Activated naive CD8-positive, alpha-beta T cell treated with anti-CD3 and anti-CD28 coated beads, Interleukin-2, amount 10 ng/mL, durations not matched to agents 7 days and 5 days (primary cell): ENCODE measurements around the gene CRELD2. TPM values are rescaled to one million over a fixed set of nuclear protein-coding genes. Genes with fewer than 3 reads are reported as not detected.

Source experiments
- ATAC-seq: fragments of 150-1000 bp; cut with Tn5 transposase; one replicate; pipeline ENCODE4 v1.10.0; 2021; ENCODE audit warnings: low read depth, moderate library complexity
- POLR2A ChIA-PET: fragments of 350-600 bp; sonication (Branson Sonifier 250); formaldehyde crosslinking; loops from one replicate; lab custom pipeline; 2021; ENCODE audit warnings: antibody characterized with exemption; lab: Charles Lee
- DNase-seq: peaks from one replicate; pipeline ENCODE4 v3.0.0; 2021
- H3K27ac Mint-ChIP-seq: one replicate; pipeline ENCODE4 v1.8.0; 2022; ENCODE audit warnings: mild to moderate bottlenecking, mixed read lengths
- H3K27me3 Mint-ChIP-seq: one replicate; pipeline ENCODE4 v1.8.0; 2022; ENCODE audit warnings: mild to moderate bottlenecking, moderate library complexity, mixed read lengths
- H3K36me3 Mint-ChIP-seq: one replicate; pipeline ENCODE4 v1.8.0; 2021; ENCODE audit warnings: mild to moderate bottlenecking, mixed read lengths
- H3K4me1 Mint-ChIP-seq: one replicate; pipeline ENCODE4 v1.8.0; 2021; ENCODE audit warnings: mixed read lengths
- H3K4me3 Mint-ChIP-seq: one replicate; pipeline ENCODE4 v1.8.0; 2022; ENCODE audit warnings: mild to moderate bottlenecking, moderate library complexity, mixed read lengths
- H3K9me3 Mint-ChIP-seq: one replicate; pipeline ENCODE4 v1.8.0; 2021; ENCODE audit warnings: mixed read lengths
- total RNA-seq, 2 experiments: library from RNA; stranded (reverse); gene quantifications; one replicate each; pipeline ENCODE4 v1.2.3, GENCODE V29; 2021

Gene CRELD2
- total RNA-seq, 2 experiments from 2014 or later: 40.3 to 41.0 TPM

- Mint-ChIP-seq H3K36me3 (no peaks in the 10 kb centered on the region), H3K4me1 (no peaks in the 10 kb centered on the region), H3K27ac (no peak overlapping the region), H3K4me3 (no peak overlapping the region), H3K9me3 (no peaks in the 10 kb centered on the region), H3K27me3 (no peaks in the 10 kb centered on the region)
- POLR2A ChIA-PET: interaction anchor here (0.6 kb wide), 1 partner anchor 175 kb away, joined by 4 read pairs; no protein-coding TSS in a partner anchor
- DNase-seq (no peak), ATAC-seq (no peak)
Observed at GRCh38 chr22:49951000-49951677, 32.7 kb downstream of the CRELD2 start.

GRCh38 chr22:49951678-49951985 is 33.2 kb downstream of the CRELD2 start:
- POLR2A ChIA-PET: interaction anchor here (0.6 kb wide), 1 partner anchor 176 kb away, joined by 4 read pairs; no protein-coding TSS in a partner anchor

GRCh38 chr22:49951986-49952896 is 33.8 kb downstream of the CRELD2 start:
- Mint-ChIP-seq H3K27ac (no peak overlapping the region), H3K4me1 (no peaks in the 10 kb centered on the region), H3K27me3 (no peaks in the 10 kb centered on the region), H3K9me3 (no peaks in the 10 kb centered on the region), H3K36me3 (no peaks in the 10 kb centered on the region), H3K4me3 (no peak overlapping the region)
- ATAC-seq: no peak
- DNase-seq: no peak
- POLR2A ChIA-PET: no interaction called here

More at GRCh38 chr22:49951678-49951985, 33.2 kb downstream of the CRELD2 start:
- Mint-ChIP-seq H3K36me3 (no peaks in the 10 kb centered on the region), H3K27ac (no peak overlapping the region), H3K27me3 (no peaks in the 10 kb centered on the region), H3K9me3 (no peaks in the 10 kb centered on the region), H3K4me3 (no peak overlapping the region), H3K4me1 (no peaks in the 10 kb centered on the region)
- no peak for ATAC-seq
- no peak for DNase-seq

GRCh38 chr22:49953027-49953679 is 34.7 kb downstream of the CRELD2 start:
- Mint-ChIP-seq H3K9me3 (no peaks in the 10 kb centered on the region), H3K27me3 (no peaks in the 10 kb centered on the region), H3K27ac (no peak overlapping the region), H3K4me1 (no peaks in the 10 kb centered on the region), H3K36me3 (no peaks in the 10 kb centered on the region), H3K4me3 (no peak overlapping the region)
- DNase-seq (no peak), ATAC-seq (no peak)
- POLR2A ChIA-PET: no interaction called here

GRCh38 chr22:49953680-49954344 is 35.4 kb downstream of the CRELD2 start:
- no peaks in the 10 kb centered on the region for H3K4me1 Mint-ChIP-seq
- ATAC-seq: no peak
- no peaks in the 10 kb centered on the region for H3K27me3 Mint-ChIP-seq
- no peak for DNase-seq
- POLR2A ChIA-PET: interaction anchor here (0.7 kb wide), 1 partner anchor 18 kb away, joined by 4 read pairs; no protein-coding TSS in a partner anchor
- no peak overlapping the region for H3K4me3 Mint-ChIP-seq
- no peaks in the 10 kb centered on the region for H3K36me3 Mint-ChIP-seq
- no peaks in the 10 kb centered on the region for H3K9me3 Mint-ChIP-seq
- no peak overlapping the region for H3K27ac Mint-ChIP-seq

- no peaks in the 10 kb centered on the region for H3K27me3 Mint-ChIP-seq
- POLR2A ChIA-PET: interaction anchor here (0.7 kb wide), 1 partner anchor 18 kb away, joined by 4 read pairs; no protein-coding TSS in a partner anchor
- no peak for DNase-seq
- H3K4me3 Mint-ChIP-seq: no peak overlapping the region
- no peak for ATAC-seq
- no peak overlapping the region for H3K27ac Mint-ChIP-seq
- H3K36me3 Mint-ChIP-seq: no peaks in the 10 kb centered on the region
- no peaks in the 10 kb centered on the region for H3K9me3 Mint-ChIP-seq
- H3K4me1 Mint-ChIP-seq: peaks cover 3% of the 10 kb centered on the region
Observed at GRCh38 chr22:49954354-49954753, 35.9 kb downstream of the CRELD2 start.

GRCh38 chr22:49954991-49955580 is 36.7 kb downstream of the CRELD2 start:
- no peak overlapping the region for H3K4me3 Mint-ChIP-seq
- no peaks in the 10 kb centered on the region for H3K36me3 Mint-ChIP-seq
- DNase-seq (no peak), ATAC-seq (no peak)
- peaks cover 4% of the 10 kb centered on the region for H3K4me1 Mint-ChIP-seq
- no peak overlapping the region for H3K27ac Mint-ChIP-seq
- H3K9me3 Mint-ChIP-seq: no peaks in the 10 kb centered on the region
- H3K27me3 Mint-ChIP-seq: no peaks in the 10 kb centered on the region
- POLR2A ChIA-PET: interaction anchor here (1.3 to 1.4 kb wide), 2 partner anchors 8 to 19 kb away, joined by 3 read pairs; no protein-coding TSS in a partner anchor

GRCh38 chr22:49955581-49956417 is 37.4 kb downstream of the CRELD2 start:
- ATAC-seq (no peak), DNase-seq (no peak)
- no peaks in the 10 kb centered on the region for H3K36me3 Mint-ChIP-seq
- no peak overlapping the region for H3K4me3 Mint-ChIP-seq
- no peaks in the 10 kb centered on the region for H3K27me3 Mint-ChIP-seq
- POLR2A ChIA-PET: interaction anchor here (1.3 to 1.4 kb wide), 2 partner anchors 9 to 20 kb away, joined by 3 read pairs; no protein-coding TSS in a partner anchor
- H3K27ac Mint-ChIP-seq: no peak overlapping the region
- H3K9me3 Mint-ChIP-seq: no peaks in the 10 kb centered on the region
- peaks cover 4% of the 10 kb centered on the region for H3K4me1 Mint-ChIP-seq

- Mint-ChIP-seq H3K27ac (no peak overlapping the region), H3K4me1 (peaks cover 4% of the 10 kb centered on the region), H3K27me3 (no peaks in the 10 kb centered on the region), H3K4me3 (no peak overlapping the region), H3K9me3 (no peaks in the 10 kb centered on the region), H3K36me3 (no peaks in the 10 kb centered on the region)
- ATAC-seq (no peak), DNase-seq (no peak)
- POLR2A ChIA-PET: interaction anchor here (1.0 to 1.4 kb wide), 2 partner anchors 10 to 15 kb away, joined by 3 read pairs; no protein-coding TSS in a partner anchor
Observed at GRCh38 chr22:49956418-49956770, 38.0 kb downstream of the CRELD2 start.

DNA sequence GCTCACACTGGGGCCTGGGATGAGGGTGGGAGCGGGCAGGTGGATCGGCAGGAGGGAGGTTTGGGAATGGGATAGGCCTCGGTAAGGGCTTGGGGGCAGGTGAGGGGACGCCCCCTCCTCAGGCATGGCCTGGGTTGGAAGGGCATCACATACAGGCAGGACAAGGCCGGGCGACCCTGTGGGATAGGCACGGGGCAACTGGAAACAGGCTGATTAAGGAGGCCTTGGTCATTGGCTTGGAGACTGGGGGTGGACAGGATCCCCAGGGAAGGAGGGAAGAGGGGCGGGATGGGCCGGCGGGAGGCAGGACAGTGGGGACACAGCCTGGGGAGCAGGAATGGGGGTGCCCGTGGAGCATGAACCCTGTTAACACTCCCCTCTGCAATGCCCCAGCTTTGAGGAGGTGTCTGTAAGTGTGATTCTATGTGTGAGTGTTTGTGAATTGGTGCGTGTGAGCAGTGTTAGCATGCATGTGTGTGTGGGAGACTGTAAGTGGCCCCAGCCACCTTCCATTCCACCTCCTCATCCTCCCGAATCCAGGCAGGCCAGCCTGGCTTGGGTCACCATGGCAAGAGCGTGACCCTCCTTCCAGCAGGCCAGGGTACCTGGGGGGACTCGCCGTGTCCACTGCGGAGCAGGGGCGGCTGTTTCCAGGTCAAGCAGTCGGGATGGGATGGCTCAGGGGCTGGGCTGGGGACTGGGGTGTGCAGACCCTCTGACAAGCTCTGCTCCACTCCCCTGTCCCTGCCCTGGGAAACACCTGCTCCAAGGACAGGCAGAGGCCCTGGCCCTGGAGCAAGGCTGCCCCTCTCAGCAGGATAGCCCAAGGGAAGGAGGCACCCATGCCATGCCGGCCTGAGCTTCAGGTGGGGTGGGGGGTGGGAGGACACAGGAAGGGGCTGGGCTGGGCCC is 38.7 kb downstream of the CRELD2 start:
- H3K9me3 Mint-ChIP-seq: no peaks in the 10 kb centered on the region
- ATAC-seq: no peak
- H3K27me3 Mint-ChIP-seq: no peaks in the 10 kb centered on the region
- DNase-seq: no peak
- H3K27ac Mint-ChIP-seq: peak overlapping the region; percentile 33
- H3K4me1 Mint-ChIP-seq: peaks cover 4% of the 10 kb centered on the region
- H3K4me3 Mint-ChIP-seq: no peak overlapping the region
- POLR2A ChIA-PET: interaction anchor here (1.0 kb wide), 2 partner anchors 15 to 21 kb away, joined by 3 read pairs; no protein-coding TSS in a partner anchor
- H3K36me3 Mint-ChIP-seq: peaks cover 4% of the 10 kb centered on the region

GRCh38 chr22:49957826-49958365 is 39.5 kb downstream of the CRELD2 start:
- H3K9me3 Mint-ChIP-seq: no peaks in the 10 kb centered on the region
- POLR2A ChIA-PET: interaction anchor here (1.0 kb wide), 1 partner anchor 21 kb away, joined by 3 read pairs; no protein-coding TSS in a partner anchor
- no peaks in the 10 kb centered on the region for H3K27me3 Mint-ChIP-seq
- H3K4me1 Mint-ChIP-seq: peaks cover 4% of the 10 kb centered on the region
- no peak for ATAC-seq
- no peak overlapping the region for H3K4me3 Mint-ChIP-seq
- H3K27ac Mint-ChIP-seq: no peak overlapping the region
- DNase-seq: no peak
- H3K36me3 Mint-ChIP-seq: peaks cover 4% of the 10 kb centered on the region
